Left lung (tissue), 10 donors: ENCODE results near the gene SYK. TPM values are rescaled to one million over a fixed set of nuclear protein-coding genes. Genes with fewer than 3 reads are reported as not detected.

Source experiments
- ATAC-seq: fragments of 200-7000 bp; cut with Tn5 transposase; one replicate; pipeline ENCODE4 v1.9.1; 2020; ENCODE audit warnings: moderate library complexity
- DNase-seq, 4 donors: peaks; one replicate each; pipeline ENCODE4 v3.0.0-alpha.2; 2013 to 2020
- H3K27ac ChIP-seq, 2 donors: fragments of 200-600 bp; sonication (generic) in 1 of 2; one replicate each; pipeline versions ENCODE4 v1.5.0 to v1.8.0; 2020 to 2021
- H3K27me3 ChIP-seq, 2 donors: fragments of 200-600 bp; sonication (generic) in 1 of 2; one replicate each; pipeline versions ENCODE4 v1.5.0 to v1.8.0; 2020 to 2021
- H3K36me3 ChIP-seq, 2 donors: fragments of 200-600 bp; sonication (generic) in 1 of 2; one replicate each; pipeline versions ENCODE4 v1.5.0 to v1.8.0; 2020 to 2021
- H3K4me1 ChIP-seq, 2 donors: fragments of 200-600 bp; one replicate each; pipeline ENCODE4 v1.8.0; 2021
- H3K4me3 ChIP-seq, 2 donors: fragments of 200-600 bp; sonication (generic) in 1 of 2; one replicate each; pipeline versions ENCODE4 v1.5.0 to v1.8.0; 2020 to 2021; ENCODE audit warnings: mild to moderate bottlenecking in 1 of 2
- H3K9me3 ChIP-seq, 2 donors: fragments of 200-600 bp; sonication (generic) in 1 of 2; one replicate each; pipeline versions ENCODE4 v1.5.0 to v1.8.0; 2020 to 2021
- intact Hi-C, 2 donors: fragments of 100-400 bp; cut with DNase I; formaldehyde crosslinking; loops; one replicate each; pipeline versions ENCODE4 v1.11.2 to v1.14.2; 2022
- polyA plus RNA-seq, 6 donors: library from polyadenylated mRNA; unstranded; fragments of 120-200 nt; gene quantifications; one replicate each; pipeline ENCODE4 v1.2.1, GENCODE V29; 2013; ENCODE audit not compliant: insufficient read length in 6 of 6
- total RNA-seq, 2 donors: library from RNA; stranded (reverse); fragmentation: NEBNext Ultra II Directional; extraction: Animal tissue kit (Norgen Biotek cat#: 25700); gene quantifications; one replicate each; pipeline ENCODE4 v1.2.1, GENCODE V29; 2021
- TF ChIP-seq, protein P1 (sequence below), 2 donors: fragments of 200-600 bp; sonication (generic) in 1 of 2; IDR thresholded peaks; one replicate each; pipeline versions ENCODE4 v1.5.0 to v1.8.0; 2021; ENCODE audit warnings: antibody characterized with exemption in 2 of 2
- donor health status: DM: no; HTN: yes; CAD: no.
- donor health status: DM: no; HTN: no; CAD: no.

The SYK gene
- total and polyA plus RNA-seq, 8 donors, result 16.0 to 91.8 (median 19.6) TPM

DNA sequence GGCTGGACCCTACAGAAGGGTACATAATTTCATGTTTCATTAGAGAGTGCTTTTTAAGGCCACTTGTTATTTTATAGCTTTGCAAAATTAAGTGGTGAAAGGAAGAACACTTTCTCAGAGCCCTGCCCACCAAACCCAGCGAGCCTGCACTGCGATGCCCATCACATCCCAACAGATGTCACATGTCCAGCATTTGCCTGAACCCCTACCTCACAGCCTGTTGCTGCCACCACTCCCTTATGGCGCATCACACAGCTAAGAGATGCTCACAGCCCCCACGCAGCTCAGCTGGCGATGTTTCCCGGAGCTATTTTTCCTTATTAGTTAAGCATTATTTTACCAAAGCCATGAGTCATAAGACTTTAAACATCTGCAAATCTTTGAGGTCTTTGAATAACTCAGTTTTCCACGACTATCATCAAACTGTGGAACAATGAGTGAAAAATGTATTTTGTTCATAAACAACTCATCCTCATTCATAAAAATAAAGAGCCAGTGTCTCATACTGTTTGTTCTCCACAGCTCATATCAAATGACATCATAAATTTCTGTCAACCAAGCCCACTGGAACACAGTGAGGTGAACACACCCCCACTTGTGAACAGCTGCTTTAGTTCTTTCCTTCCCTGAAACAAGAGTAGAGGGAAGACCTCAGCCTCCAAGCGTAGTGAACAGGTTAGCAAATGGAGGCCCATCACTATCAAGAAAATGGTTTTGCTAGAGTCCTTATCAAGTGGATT, 104.9 kb downstream of the SYK start:
- DNase-seq, result no peak
- Histone ChIP-seq H3K36me3 (peaks cover 0 to 3% of the 10 kb centered on the region in 2 donors), H3K27ac (no peak overlapping the region), H3K27me3 (no peaks in the 10 kb centered on the region), H3K4me3 (no peak overlapping the region), H3K9me3 (no peaks in the 10 kb centered on the region), H3K4me1 (no peaks in the 10 kb centered on the region)
- TF ChIP-seq, protein P1, sequence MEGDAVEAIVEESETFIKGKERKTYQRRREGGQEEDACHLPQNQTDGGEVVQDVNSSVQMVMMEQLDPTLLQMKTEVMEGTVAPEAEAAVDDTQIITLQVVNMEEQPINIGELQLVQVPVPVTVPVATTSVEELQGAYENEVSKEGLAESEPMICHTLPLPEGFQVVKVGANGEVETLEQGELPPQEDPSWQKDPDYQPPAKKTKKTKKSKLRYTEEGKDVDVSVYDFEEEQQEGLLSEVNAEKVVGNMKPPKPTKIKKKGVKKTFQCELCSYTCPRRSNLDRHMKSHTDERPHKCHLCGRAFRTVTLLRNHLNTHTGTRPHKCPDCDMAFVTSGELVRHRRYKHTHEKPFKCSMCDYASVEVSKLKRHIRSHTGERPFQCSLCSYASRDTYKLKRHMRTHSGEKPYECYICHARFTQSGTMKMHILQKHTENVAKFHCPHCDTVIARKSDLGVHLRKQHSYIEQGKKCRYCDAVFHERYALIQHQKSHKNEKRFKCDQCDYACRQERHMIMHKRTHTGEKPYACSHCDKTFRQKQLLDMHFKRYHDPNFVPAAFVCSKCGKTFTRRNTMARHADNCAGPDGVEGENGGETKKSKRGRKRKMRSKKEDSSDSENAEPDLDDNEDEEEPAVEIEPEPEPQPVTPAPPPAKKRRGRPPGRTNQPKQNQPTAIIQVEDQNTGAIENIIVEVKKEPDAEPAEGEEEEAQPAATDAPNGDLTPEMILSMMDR (IDR thresholded peaks at IDR 0.05), result no peak
- intact Hi-C loops, result no loop called here
- ATAC-seq, result no peak

DNA sequence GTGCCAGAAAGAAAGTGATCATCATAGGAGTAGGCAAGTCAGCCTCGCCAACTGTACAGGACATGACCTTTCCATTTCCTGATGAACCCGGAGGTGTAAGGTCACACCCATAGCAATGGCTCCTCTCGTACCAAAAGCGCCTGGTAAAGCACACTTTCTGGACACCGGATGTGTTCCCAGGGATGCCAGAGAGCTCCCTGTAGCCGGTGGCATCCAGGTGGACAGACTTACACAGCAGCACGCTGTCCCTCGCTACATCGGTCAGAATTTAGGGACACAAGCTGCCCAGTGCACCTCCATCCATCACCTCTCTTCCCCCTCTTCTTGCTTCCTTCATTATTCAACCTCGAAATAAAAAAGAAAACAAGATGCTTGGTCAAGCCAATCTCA, 105.4 kb downstream of the SYK start:
- intact Hi-C loops, result no loop called here
- ATAC-seq, result no peak

DNA sequence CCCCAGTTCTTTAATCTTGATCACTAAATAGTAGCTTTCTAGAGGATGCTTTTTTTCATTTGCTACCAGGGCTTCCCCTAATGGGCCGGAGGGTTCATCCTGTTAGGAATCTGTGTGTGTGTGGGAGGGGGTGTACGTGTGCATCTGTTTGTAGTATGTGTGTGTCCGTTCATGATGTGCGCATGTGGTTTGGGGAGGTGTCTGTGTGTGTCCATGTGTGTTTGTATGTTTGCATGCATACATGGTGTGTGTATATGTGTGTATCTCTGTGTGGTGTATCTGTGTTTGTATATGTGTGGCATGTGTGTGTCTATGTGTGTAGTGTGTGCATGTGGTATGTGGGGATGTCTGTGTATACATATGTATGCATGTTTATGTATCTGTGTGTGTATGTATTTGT, 106.2 kb downstream of the SYK start:
- no peak overlapping the region for H3K27ac ChIP-seq
- no peaks in the 10 kb centered on the region for H3K36me3 ChIP-seq
- ATAC-seq (no peak), DNase-seq (no peak)
- no peaks in the 10 kb centered on the region for H3K9me3 ChIP-seq
- H3K27me3 ChIP-seq, result no peaks in the 10 kb centered on the region
- H3K4me1 ChIP-seq, result no peaks in the 10 kb centered on the region
- intact Hi-C loops, result no loop called here
- no peak overlapping the region for H3K4me3 ChIP-seq
- TF ChIP-seq, protein P1 (IDR thresholded peaks at IDR 0.05), result no peak

More for the DNA sequence above, 105.4 kb downstream of the SYK start:
- Histone ChIP-seq H3K27me3 (no peaks in the 10 kb centered on the region), H3K36me3 (no peaks in the 10 kb centered on the region), H3K9me3 (no peaks in the 10 kb centered on the region), H3K4me3 (no peak overlapping the region), H3K27ac (no peak overlapping the region), H3K4me1 (no peaks in the 10 kb centered on the region)
- no peak for DNase-seq
- TF ChIP-seq, protein P1 (IDR thresholded peaks at IDR 0.05), result no peak

DNA sequence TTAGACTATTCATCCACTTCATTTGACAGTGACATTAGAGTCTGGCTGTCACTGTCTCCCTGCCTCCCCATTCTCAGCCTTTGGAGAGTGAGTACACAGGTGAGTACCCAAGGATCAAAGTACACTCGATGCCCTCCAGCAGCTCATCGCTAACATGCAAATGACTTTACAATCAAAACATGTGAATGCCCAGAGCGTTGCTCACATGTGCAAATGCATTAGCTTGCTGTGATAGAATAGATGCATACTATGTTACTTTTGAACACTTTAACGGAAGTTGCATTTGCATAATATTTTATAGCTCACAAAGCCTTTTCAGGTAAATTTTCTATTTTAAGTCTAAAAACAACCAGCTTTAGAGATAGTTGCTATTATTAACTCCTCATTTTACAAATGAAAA, 107.6 kb downstream of the SYK start:
- intact Hi-C loops, result no loop called here
- Histone ChIP-seq H3K27me3 (peaks cover 0 to 7% of the 10 kb centered on the region in 2 donors), H3K9me3 (no peaks in the 10 kb centered on the region), H3K27ac (no peak overlapping the region), H3K4me3 (no peak overlapping the region), H3K36me3 (no peaks in the 10 kb centered on the region), H3K4me1 (no peaks in the 10 kb centered on the region)
- DNase-seq (no peak), ATAC-seq (no peak)
- TF ChIP-seq, protein P1 (IDR thresholded peaks at IDR 0.05), result no peak

DNA sequence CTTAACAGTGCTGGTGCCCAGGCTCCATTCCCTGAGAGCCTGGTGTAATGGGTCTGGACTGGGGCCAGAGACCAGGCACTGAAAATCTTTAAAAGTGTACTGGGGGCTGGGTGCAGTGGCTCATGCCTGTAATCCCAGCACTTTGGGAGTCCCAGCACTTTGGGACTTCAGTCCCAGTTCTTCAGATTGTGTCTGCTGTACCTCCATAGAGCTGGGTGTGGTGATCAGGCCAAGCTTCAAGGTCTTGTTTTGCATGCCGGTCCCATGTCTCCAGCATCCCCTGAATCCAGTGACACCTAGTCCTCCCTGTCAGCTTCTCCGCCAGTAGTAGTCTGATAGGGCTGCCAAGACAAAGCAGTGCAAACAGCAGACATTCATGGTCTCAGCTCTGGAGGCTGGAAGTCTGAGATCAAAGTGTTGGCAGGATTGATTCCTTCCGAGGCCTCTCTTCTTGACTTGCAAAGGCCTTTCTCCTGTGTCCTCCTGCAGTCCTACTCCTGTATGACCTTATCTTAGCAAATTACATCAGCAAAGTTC, 108.2 kb downstream of the SYK start:
- peaks cover 0 to 7% of the 10 kb centered on the region in 2 donors for H3K27me3 ChIP-seq
- no peaks in the 10 kb centered on the region for H3K4me1 ChIP-seq
- no peaks in the 10 kb centered on the region for H3K36me3 ChIP-seq
- H3K9me3 ChIP-seq, result no peaks in the 10 kb centered on the region
- ATAC-seq (no peak), DNase-seq (no peak)
- no peak overlapping the region for H3K4me3 ChIP-seq
- H3K27ac ChIP-seq, result no peak overlapping the region
- TF ChIP-seq, protein P1 (IDR thresholded peaks at IDR 0.05), result no peak
- intact Hi-C loops, result loop anchor here in 1 of 2 donors (10.0 kb wide), 1 partner anchor 525 kb away; no protein-coding TSS in a partner anchor
